Measurements from ENCODE around the gene TTBK2. TPM values are rescaled to one million over a fixed set of nuclear protein-coding genes. Genes with fewer than 3 reads are reported as not detected.

The TTBK2 gene
- total RNA-seq, 4 donors from 2014 or later = 8.3 to 28.8 (median 11.8) TPM

- TF ChIP-seq CTCF (IDR thresholded peaks at IDR 0.05) = no peak
- DNase-seq (ENCODE audit: low spot score) = no peak
- ATAC-seq (ENCODE audit: low FRiP score) = no peak
These were observed 16.6 kb upstream of the TTBK2 start for GRCh38 chr15:42937143-42937542.

- DNase-seq (ENCODE audit: low spot score) (no peak), ATAC-seq (ENCODE audit: low FRiP score) (no peak)
- no peak for TF ChIP-seq CTCF (IDR thresholded peaks at IDR 0.05)
These were observed 13.5 kb upstream of the TTBK2 start for GRCh38 chr15:42933886-42934667.

GRCh38 chr15:42932833-42933515 is 12.4 kb upstream of the TTBK2 start:
- DNase-seq (ENCODE audit: low spot score) (no peak), ATAC-seq (ENCODE audit: low FRiP score) (no peak)
- no peak for TF ChIP-seq CTCF (IDR thresholded peaks at IDR 0.05)

GRCh38 chr15:42931702-42932486 is 11.3 kb upstream of the TTBK2 start:
- no peak for TF ChIP-seq CTCF (IDR thresholded peaks at IDR 0.05)
- ATAC-seq (ENCODE audit: low FRiP score) = no peak
- no peak for DNase-seq (ENCODE audit: low spot score)

- ATAC-seq (ENCODE audit: low FRiP score) (no peak), DNase-seq (ENCODE audit: low spot score) (no peak)
- TF ChIP-seq CTCF (IDR thresholded peaks at IDR 0.05) = no peak
These were observed 8.8 kb upstream of the TTBK2 start for GRCh38 chr15:42929306-42929848.

GRCh38 chr15:42921342-42921731 is 759 bp upstream of the TTBK2 start:
- no peak for TF ChIP-seq CTCF (IDR thresholded peaks at IDR 0.05)
- no peak for DNase-seq (ENCODE audit: low spot score)
- no peak for ATAC-seq (ENCODE audit: low FRiP score)
